DND-41 (cell line): Measurements from ENCODE around the gene GP9.

Experiments
- ATAC-seq: fragments of 200-7000 bp; cut with Tn5 transposase; 3 replicates; pipeline ENCODE4 v1.9.1; 2021; ENCODE audit warnings: low read depth; ENCODE audit not compliant: insufficient read depth
- DNase-seq: peaks from one replicate; pipeline ENCODE4 v3.0.0-alpha.2; 2020
- H2AFZ ChIP-seq: 2 replicates; pipeline ENCODE4 v1.6.0; 2012; ENCODE audit warnings: low read depth, low read length
- H3K27ac ChIP-seq: 2 replicates; pipeline ENCODE4 v1.5.1; 2012; ENCODE audit warnings: low read length, inconsistent platforms
- H3K27me3 ChIP-seq: fragments of 200-600 bp; sonication (generic); 2 replicates; pipeline ENCODE4 v1.6.0; 2012; ENCODE audit warnings: low read length, mild to moderate bottlenecking, inconsistent platforms; ENCODE audit not compliant: insufficient read depth, poor library complexity
- H3K36me3 ChIP-seq: 2 replicates; pipeline ENCODE4 v1.5.1; 2012; ENCODE audit warnings: low read length, inconsistent platforms; ENCODE audit not compliant: insufficient read depth
- H3K4me1 ChIP-seq: 2 replicates; pipeline ENCODE4 v1.5.1; 2012; ENCODE audit warnings: mild to moderate bottlenecking, low read length; ENCODE audit not compliant: insufficient read depth
- H3K4me2 ChIP-seq: 2 replicates; pipeline ENCODE4 v1.6.0; 2012; ENCODE audit warnings: mild to moderate bottlenecking, moderate library complexity, low read length, inconsistent platforms; ENCODE audit not compliant: insufficient read depth
- H3K4me3 ChIP-seq, 2 experiments: fragments of 200-600 bp in 1 of 2; shearing (Covaris generic) in 1 of 2; 2 replicates each; pipeline ENCODE4 v1.5.1; 2012 to 2016; ENCODE audit warnings: inconsistent platforms in 2 of 2, low read length in 2 of 2, mild to moderate bottlenecking in 2 of 2, low read depth in 1 of 2, moderate library complexity in 1 of 2
- H3K79me2 ChIP-seq: 2 replicates; pipeline ENCODE4 v1.6.0; 2012; ENCODE audit warnings: low read length, inconsistent platforms; ENCODE audit not compliant: insufficient read depth
- H3K9ac ChIP-seq: 2 replicates; pipeline ENCODE4 v1.6.0; 2012; ENCODE audit warnings: low read depth, mild to moderate bottlenecking, inconsistent platforms, low read length, moderate library complexity
- H3K9me3 ChIP-seq: 2 replicates; pipeline ENCODE4 v1.5.1; 2012; ENCODE audit warnings: low read length, moderate library complexity, mild to moderate bottlenecking, inconsistent platforms; ENCODE audit not compliant: insufficient read depth, severe bottlenecking
- H4K20me1 ChIP-seq: 2 replicates; pipeline ENCODE4 v1.6.0; 2012; ENCODE audit warnings: low read length; ENCODE audit not compliant: insufficient read depth
- CTCF ChIP-seq: IDR thresholded peaks from 2 replicates; pipeline ENCODE4 v1.5.1; 2012; ENCODE audit warnings: borderline replicate concordance, low read length, moderate library complexity, mild to moderate bottlenecking; ENCODE audit not compliant: poor library complexity, severe bottlenecking; ENCODE audit errors: extremely low read depth
- EZH2 ChIP-seq: IDR thresholded peaks from 3 replicates; pipeline ENCODE4 v1.6.1; 2012; ENCODE audit warnings: borderline replicate concordance, low read depth, mild to moderate bottlenecking, moderate library complexity, low read length, inconsistent platforms; ENCODE audit not compliant: severe bottlenecking

Gene GP9

GRCh38 chr3:129037093-129037419 is 23.5 kb upstream of the GP9 start:
- no peak for DNase-seq
- no peak overlapping the region for H3K4me2 ChIP-seq

GRCh38 chr3:129038121-129038855 is 22.3 kb upstream of the GP9 start:
- DNase-seq = no peak
- Histone ChIP-seq H3K36me3 (no peaks in the 10 kb centered on the region), H3K4me2 (no peak overlapping the region), H3K79me2 (no peaks in the 10 kb centered on the region), H3K4me3 (no peak overlapping the region), H4K20me1 (no peaks in the 10 kb centered on the region), H3K27ac (no peak overlapping the region), H3K9me3 (no peaks in the 10 kb centered on the region), H3K4me1 (no peaks in the 10 kb centered on the region), H3K9ac (no peak overlapping the region), H3K27me3 (no peaks in the 10 kb centered on the region), H2AFZ (no peak overlapping the region)
- TF ChIP-seq CTCF = no peak
- TF ChIP-seq EZH2 = no peak
- no peak for ATAC-seq

More at GRCh38 chr3:129037093-129037419, 23.5 kb upstream of the GP9 start:
- Histone ChIP-seq H3K27me3 (no peaks in the 10 kb centered on the region), H3K9me3 (no peaks in the 10 kb centered on the region), H4K20me1 (no peaks in the 10 kb centered on the region), H3K4me1 (no peaks in the 10 kb centered on the region), H2AFZ (no peak overlapping the region), H3K79me2 (no peaks in the 10 kb centered on the region), H3K4me3 (no peak overlapping the region), H3K27ac (no peak overlapping the region), H3K9ac (no peak overlapping the region), H3K36me3 (no peaks in the 10 kb centered on the region)
- TF ChIP-seq CTCF = no peak
- TF ChIP-seq EZH2 = no peak
- ATAC-seq = no peak

GRCh38 chr3:129039271-129040038 is 21.1 kb upstream of the GP9 start:
- Histone ChIP-seq H3K27ac (no peak overlapping the region), H2AFZ (no peak overlapping the region), H3K9me3 (no peaks in the 10 kb centered on the region), H3K9ac (no peak overlapping the region), H3K27me3 (no peaks in the 10 kb centered on the region), H3K4me2 (no peak overlapping the region), H3K4me1 (no peaks in the 10 kb centered on the region), H3K79me2 (no peaks in the 10 kb centered on the region), H3K4me3 (no peak overlapping the region), H4K20me1 (no peaks in the 10 kb centered on the region), H3K36me3 (no peaks in the 10 kb centered on the region)
- TF ChIP-seq CTCF (no peak), EZH2 (no peak)
- ATAC-seq (peak; percentile 88), DNase-seq (peak; percentile 71)
